ENCODE results near the gene CYREN.

The CYREN gene

GRCh38 chr7:135195968-135196629 lies 25.6 kb upstream of the CYREN start:
- no peak for DNase-seq

- no peak for DNase-seq
These were observed 24.6 kb upstream of the CYREN start for GRCh38 chr7:135195156-135195555.

DNA sequence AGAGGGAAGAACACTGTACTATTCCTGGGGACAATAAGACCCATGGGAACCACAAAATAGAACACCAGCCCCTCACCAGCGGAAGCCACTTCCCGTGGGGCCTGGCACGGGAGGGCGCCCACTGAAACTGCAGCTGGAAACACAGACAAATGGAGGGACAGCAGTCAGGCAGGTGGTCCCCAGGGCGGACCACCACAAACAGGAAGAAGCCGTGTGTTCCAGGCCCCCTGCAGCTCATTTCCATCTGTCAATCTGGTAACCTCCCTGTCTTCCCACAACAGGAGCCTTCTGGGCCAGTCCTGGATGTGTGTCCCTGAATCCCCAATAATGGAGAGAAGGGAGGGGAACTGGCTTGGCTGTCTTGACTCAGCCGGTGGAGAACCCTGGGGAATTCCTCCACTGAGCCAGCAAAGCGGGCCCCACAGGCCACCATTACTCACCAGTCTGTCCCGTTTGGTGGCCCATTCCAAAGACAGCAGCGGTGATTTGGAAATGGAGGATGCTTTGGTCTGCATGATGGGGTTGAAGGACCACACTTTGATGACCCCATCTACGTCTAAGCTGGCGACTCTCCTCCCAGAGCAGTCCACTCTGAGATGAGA lies 24.1 kb upstream of the CYREN start:
- DNase-seq = no peak

DNA sequence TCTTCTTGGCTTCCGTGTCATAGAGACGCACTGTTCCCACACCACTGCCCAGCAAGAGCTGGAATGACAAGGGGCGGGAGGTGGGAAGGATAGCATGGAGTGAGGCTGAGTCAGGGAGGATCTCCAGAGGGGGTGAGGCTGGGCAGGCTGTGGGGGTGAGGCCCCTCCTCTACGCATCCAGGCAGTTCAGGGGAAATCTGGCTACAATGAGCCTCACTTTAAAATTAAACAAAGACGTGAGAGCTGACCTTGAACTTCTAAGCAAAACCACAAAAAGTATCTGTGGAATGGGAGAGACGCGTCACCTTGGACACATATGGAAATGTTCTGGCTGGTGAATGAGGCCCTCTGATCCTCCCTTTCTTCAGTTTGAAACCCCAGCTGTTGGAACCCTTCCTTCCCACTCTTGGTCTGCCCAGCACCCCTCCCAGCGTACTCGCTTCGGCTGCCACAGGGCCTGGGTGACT lies 23.1 kb upstream of the CYREN start:
- no peak for DNase-seq

DNA sequence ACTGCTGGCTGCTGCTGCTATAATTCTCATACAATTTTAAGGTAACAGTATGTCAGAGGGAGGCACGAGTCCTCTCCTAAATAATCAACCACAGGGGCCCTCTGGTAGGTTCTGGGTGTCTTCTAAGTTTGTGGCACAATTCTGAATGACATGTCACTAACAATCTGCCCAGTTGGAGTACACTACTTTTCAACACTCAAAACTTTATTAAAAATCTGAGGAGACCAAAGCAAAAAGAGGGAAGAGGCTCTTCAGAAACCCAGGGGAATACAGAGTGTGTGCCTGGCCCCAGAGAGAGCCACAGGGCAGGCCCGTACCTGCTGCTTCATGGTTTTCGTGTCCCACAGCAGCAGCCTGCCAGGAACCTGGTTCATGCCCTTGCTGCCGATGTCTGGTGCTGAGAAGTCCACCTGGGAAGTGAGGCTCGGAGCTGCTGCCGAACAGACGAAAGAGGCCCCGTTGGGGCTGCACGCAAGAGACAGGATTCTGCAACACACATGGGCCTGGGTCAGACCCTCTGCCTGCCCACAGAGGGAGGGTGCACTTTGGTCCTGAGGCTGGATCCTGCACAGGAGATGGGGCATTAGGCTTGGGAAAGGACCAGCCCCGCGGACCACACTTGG lies 22.5 kb upstream of the CYREN start:
- no peak for DNase-seq

DNA sequence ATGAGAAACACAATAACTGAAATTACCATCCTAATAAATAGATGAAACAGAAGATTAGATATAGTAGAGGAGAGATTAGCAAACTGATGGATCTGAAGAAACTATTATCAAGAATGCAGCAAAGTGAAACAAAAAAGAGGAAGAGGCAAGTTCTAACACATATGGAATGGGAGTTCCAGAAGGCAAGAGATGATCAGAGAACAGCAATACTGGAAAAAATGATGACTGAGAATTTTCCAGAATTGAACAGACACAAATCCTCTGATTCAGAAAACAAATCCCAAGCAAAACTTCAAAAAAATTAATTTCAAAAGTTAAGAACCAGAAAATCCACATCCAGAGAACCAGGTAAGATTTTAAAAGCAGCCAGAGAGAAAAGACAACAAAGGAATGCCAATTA lies 20.2 kb upstream of the CYREN start:
- no peak for DNase-seq

- DNase-seq = no peak
These were observed 19.5 kb upstream of the CYREN start for GRCh38 chr7:135189961-135190360.

- DNase-seq = no peak
These were observed 18.7 kb upstream of the CYREN start for GRCh38 chr7:135189221-135189662.

- DNase-seq = no peak
These were observed 17.9 kb upstream of the CYREN start for GRCh38 chr7:135188298-135188984.

- DNase-seq = no peak
These were observed 16.3 kb upstream of the CYREN start for GRCh38 chr7:135186841-135187253.

- no peak for DNase-seq
These were observed 15.7 kb upstream of the CYREN start for GRCh38 chr7:135186261-135186540.

- DNase-seq = no peak
These were observed 15.2 kb upstream of the CYREN start for GRCh38 chr7:135185471-135186260.

GRCh38 chr7:135184254-135184841 lies 13.8 kb upstream of the CYREN start:
- DNase-seq = no peak

- DNase-seq = no peak
These were observed 13.0 kb upstream of the CYREN start for GRCh38 chr7:135183478-135183877.

DNA sequence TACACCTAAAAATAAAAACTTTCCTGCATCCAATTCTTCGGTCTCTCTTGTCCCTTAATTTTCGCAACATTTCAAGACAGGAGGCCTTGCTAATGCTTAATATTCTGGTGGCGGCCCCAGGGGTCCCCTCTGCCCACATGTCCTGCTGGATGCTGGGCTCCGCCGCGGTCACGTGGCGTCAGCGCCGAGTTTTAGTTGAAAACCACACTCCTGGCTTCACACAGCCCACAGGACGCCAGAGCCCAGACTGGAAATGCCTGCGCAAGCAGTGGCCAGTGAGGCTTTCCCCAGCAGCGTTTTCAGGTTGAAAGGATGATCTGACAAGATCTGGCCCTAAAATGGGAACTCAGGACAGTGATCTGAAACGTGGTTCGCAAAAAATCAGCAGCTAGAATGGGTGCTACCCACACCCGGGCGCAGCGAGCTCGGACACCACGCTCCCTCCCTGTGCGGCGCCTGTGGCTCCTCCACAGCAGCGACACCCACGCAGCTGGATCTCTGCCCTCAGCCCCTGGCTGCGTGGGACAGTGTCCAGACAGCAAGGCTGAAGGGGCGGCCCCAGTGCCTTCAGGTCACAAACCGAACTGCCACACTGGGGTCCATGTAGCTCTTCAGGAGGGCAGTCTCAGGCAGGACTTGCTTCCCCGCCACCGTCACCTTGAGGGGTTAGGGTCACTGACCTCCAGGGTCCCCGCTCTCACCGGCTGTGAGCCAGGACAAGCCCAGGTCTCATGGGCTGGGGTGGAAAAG lies 11.6 kb upstream of the CYREN start:
- no peak for DNase-seq

DNA sequence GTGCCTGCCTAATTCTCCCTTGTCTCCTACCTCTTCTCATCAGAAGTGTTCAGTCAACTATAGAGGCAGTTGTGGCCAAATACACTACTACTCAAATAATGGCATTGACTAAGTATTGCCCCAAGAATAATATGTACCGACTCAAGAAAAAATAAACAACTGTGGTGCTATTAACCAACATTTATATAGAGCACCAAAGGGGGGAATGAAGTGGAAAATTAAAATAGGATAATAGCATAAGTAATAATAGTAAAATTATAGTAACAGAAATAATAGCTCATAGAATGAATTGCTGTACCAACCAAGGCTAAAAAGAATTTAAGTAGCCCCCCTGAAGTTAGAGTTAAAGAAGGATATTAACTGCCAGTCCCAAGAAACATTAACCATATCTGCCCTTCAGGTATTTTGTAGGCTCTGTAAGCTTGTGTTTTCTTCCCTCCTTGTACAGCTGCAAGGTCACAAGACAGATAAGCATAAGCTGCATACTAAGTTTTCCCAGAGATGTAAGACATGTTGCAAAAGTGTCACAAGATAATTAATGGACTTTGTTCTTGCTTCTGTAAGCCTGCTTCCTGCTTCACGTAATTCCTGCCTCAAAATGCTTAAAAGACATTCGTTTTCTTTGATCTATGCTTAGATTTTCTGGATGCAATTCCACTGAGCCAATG lies 10.9 kb upstream of the CYREN start:
- no peak for DNase-seq

- no peak for DNase-seq
These were observed 9.6 kb upstream of the CYREN start for GRCh38 chr7:135180122-135180521.

DNA sequence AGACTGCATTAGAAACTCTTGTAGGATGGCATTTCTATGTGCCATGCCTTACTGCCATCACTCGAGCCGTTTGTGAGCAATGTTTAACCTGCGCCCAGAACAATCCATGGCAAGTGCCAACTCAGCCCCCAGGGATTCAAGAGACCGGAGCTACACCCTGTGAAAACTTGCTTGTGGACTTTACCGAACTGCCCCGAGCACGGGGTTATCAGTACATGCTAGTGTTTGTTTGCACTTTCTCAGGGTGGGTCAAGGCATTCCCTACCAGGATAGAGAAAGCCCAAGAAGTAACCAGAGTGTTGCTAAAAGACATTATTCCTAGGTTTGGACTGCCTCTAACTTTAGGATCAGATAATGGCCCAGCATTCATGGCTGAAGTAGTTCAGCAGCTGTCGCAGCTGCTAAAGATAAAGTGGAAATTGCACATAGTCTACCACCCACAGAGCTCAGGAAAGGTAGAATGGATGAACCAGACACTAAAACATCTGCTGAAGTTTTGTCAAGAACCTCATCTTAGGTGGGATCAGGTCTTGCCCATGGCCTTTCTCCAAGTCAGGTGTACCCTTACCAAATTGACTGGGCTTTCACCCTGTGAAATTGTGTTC lies 8.9 kb upstream of the CYREN start:
- DNase-seq = no peak

GRCh38 chr7:135178364-135178763 lies 7.9 kb upstream of the CYREN start:
- DNase-seq = no peak

DNA sequence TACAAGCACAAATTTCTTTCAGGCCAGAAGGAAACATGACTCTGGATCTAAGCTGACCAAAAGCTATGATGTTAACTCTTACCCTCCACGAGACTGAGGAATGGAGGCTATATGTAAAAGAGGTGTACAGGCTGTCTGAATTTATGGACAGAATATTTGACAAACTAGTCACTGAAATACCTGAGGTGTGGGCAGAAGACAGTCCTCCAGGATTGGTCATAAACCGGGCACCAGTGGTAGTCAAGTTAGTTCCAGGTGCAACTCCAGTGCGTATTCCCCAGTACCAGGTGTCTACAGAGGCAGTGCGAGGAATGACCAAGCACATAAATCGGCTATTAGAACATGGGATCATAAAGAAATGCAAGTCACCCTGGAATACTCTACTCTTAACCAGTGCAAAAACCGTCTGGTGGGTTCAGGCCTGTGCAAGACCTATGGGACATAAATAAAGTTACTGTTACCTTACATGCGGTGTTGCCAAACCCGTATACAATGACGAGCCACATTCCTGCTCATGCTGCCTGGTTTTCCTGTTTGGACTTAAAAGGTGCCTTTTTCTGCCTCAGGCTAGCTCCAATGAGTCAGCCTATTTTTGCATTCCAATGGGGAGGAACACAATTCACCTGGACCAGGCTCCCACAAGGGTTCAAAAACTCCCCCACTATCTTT lies 6.7 kb upstream of the CYREN start:
- DNase-seq = no peak
